ENCODE data around the gene CRAT.

CRAT gene

GRCh38 chr9:129063061-129063460, 47.5 kb downstream of the CRAT start:
- no peak for DNase-seq (ENCODE audit: low spot score)

GRCh38 chr9:129060991-129061390, 49.6 kb downstream of the CRAT start:
- no peak for DNase-seq (ENCODE audit: low spot score)

GRCh38 chr9:129059796-129060785, 50.5 kb downstream of the CRAT start:
- DNase-seq (ENCODE audit: low spot score) = no peak

- no peak for DNase-seq (ENCODE audit: low spot score)
Measured at GRCh38 chr9:129058965-129059795, 51.4 kb downstream of the CRAT start.

GRCh38 chr9:129054163-129054851, 56.3 kb downstream of the CRAT start:
- DNase-seq (ENCODE audit: low spot score) = no peak

- no peak for DNase-seq (ENCODE audit: low spot score)
Measured at GRCh38 chr9:129053020-129053419, 57.6 kb downstream of the CRAT start.

- no peak for DNase-seq (ENCODE audit: low spot score)
Measured at GRCh38 chr9:129052592-129052991, 58.0 kb downstream of the CRAT start.
